C4-2B (cell line): ENCODE results near the gene TTC36.
"Not testable (repeated sequence)": the region's sequence is repeated elsewhere in the genome, so short reads cannot be mapped to it uniquely, and the experiment has no call there.

ENCODE experiments used
- CTCF ChIP-seq: fragments of 450-650 bp; conservative IDR thresholded peaks from 2 replicates; pipeline ENCODE4 v1.5.1; 2017; ENCODE audit warnings: mild to moderate bottlenecking
- ZFX ChIP-seq: fragments of 450-650 bp; IDR thresholded peaks from 2 replicates; pipeline ENCODE4 v1.6.1; 2017

GRCh38 chr11:118577995-118578394 is 50.7 kb downstream of the TTC36 start:
- TF ChIP-seq CTCF, ZFX: not testable (repeated sequence)
